IPS-18a (cell line): ENCODE results near the gene ATG7.

Source experiments
- H3K27ac ChIP-seq: one replicate; pipeline ENCODE4 v1.5.1; 2013; ENCODE audit warnings: low read length
- H3K27me3 ChIP-seq: one replicate; pipeline ENCODE4 v1.6.1; 2013; ENCODE audit warnings: mild to moderate bottlenecking, low read length; ENCODE audit not compliant: control insufficient read depth, insufficient read depth
- H3K36me3 ChIP-seq: one replicate; pipeline ENCODE4 v1.6.1; 2013; ENCODE audit warnings: low read depth, low read length; ENCODE audit not compliant: control insufficient read depth
- H3K4me1 ChIP-seq: one replicate; pipeline ENCODE4 v1.6.1; 2013; ENCODE audit warnings: low read depth, low read length; ENCODE audit not compliant: control insufficient read depth
- H3K4me3 ChIP-seq: one replicate; pipeline ENCODE4 v1.5.1; 2013; ENCODE audit warnings: low read length
- H3K9ac ChIP-seq: one replicate; pipeline ENCODE4 v1.6.1; 2013; ENCODE audit warnings: mild to moderate bottlenecking, low read length, moderate library complexity
- H3K9me3 ChIP-seq: one replicate; pipeline ENCODE4 v1.6.1; 2013; ENCODE audit warnings: low read depth, low read length; ENCODE audit not compliant: control insufficient read depth

The ATG7 gene

GRCh38 chr3:11546657-11547302 lies 274.6 kb downstream of the ATG7 start:
- H3K4me1 ChIP-seq: no peaks in the 10 kb centered on the region
- H3K27ac ChIP-seq: no peak overlapping the region
- no peaks in the 10 kb centered on the region for H3K36me3 ChIP-seq
- no peak overlapping the region for H3K4me3 ChIP-seq
- H3K27me3 ChIP-seq: no peaks in the 10 kb centered on the region
- no peak overlapping the region for H3K9ac ChIP-seq
- H3K9me3 ChIP-seq: no peaks in the 10 kb centered on the region

GRCh38 chr3:11547498-11547897 lies 275.3 kb downstream of the ATG7 start:
- Histone ChIP-seq H3K27me3 (no peaks in the 10 kb centered on the region), H3K9me3 (no peaks in the 10 kb centered on the region), H3K4me3 (no peak overlapping the region), H3K36me3 (no peaks in the 10 kb centered on the region), H3K27ac (no peak overlapping the region), H3K9ac (no peak overlapping the region), H3K4me1 (no peaks in the 10 kb centered on the region)

DNA sequence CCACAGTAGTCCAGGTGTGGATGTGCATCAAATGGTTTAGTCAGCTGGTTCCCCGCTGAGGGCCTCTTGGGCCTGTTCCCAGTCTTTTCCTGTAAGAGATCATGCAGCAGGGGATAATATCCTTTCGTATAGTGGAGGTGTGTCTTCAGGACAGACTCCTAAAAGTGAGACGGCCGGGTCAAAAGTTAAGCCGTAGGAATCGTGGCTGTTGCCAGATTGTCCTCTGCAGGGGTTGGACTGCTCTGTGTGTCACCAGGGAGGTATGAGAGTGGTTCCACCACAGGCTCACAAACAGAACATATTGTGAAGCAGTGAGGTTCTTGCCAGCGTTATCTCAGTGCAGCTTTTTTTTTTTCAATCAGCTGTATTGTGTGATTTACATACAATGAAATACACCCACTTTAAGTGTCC lies 276.5 kb downstream of the ATG7 start:
- Histone ChIP-seq H3K27ac (no peak overlapping the region), H3K36me3 (peaks cover 2% of the 10 kb centered on the region), H3K9me3 (no peaks in the 10 kb centered on the region), H3K4me3 (no peak overlapping the region), H3K4me1 (no peaks in the 10 kb centered on the region), H3K9ac (no peak overlapping the region), H3K27me3 (no peaks in the 10 kb centered on the region)

DNA sequence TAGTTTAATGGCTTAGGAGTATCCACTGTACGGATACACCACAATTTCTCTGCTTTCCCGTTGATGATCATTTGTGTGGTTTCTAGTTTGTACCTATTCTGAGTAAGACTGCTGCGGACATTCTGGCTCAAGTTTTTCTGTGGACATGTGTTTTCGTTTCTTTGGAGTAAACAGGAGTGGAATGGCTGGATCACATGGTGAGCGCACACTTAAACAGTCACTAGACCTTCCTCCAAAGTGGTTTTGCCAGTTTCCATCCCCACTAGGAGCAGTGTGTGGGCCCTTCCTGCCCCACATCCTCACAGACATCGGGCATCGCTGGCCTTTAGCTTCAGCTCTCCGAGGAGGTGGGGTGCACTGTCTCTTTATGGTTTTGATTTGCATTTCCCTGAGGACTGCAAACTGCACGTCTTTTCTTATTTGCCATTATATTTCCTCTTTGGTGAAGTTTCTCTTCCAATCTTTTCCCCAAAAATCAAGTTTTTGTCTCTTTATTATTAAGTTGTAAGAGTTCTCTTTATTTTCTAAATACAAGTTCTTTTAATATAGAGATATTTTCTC lies 277.5 kb downstream of the ATG7 start:
- Histone ChIP-seq H3K4me1 (no peaks in the 10 kb centered on the region), H3K9ac (no peak overlapping the region), H3K27me3 (no peaks in the 10 kb centered on the region), H3K27ac (no peak overlapping the region), H3K9me3 (no peaks in the 10 kb centered on the region), H3K4me3 (no peak overlapping the region), H3K36me3 (peaks cover 3% of the 10 kb centered on the region)

- Histone ChIP-seq H3K27ac (no peak overlapping the region), H3K4me3 (no peak overlapping the region), H3K9ac (no peak overlapping the region), H3K9me3 (no peaks in the 10 kb centered on the region), H3K4me1 (no peaks in the 10 kb centered on the region), H3K36me3 (peaks cover 3% of the 10 kb centered on the region), H3K27me3 (no peaks in the 10 kb centered on the region)
Observed at GRCh38 chr3:11551036-11551435, 278.8 kb downstream of the ATG7 start.

DNA sequence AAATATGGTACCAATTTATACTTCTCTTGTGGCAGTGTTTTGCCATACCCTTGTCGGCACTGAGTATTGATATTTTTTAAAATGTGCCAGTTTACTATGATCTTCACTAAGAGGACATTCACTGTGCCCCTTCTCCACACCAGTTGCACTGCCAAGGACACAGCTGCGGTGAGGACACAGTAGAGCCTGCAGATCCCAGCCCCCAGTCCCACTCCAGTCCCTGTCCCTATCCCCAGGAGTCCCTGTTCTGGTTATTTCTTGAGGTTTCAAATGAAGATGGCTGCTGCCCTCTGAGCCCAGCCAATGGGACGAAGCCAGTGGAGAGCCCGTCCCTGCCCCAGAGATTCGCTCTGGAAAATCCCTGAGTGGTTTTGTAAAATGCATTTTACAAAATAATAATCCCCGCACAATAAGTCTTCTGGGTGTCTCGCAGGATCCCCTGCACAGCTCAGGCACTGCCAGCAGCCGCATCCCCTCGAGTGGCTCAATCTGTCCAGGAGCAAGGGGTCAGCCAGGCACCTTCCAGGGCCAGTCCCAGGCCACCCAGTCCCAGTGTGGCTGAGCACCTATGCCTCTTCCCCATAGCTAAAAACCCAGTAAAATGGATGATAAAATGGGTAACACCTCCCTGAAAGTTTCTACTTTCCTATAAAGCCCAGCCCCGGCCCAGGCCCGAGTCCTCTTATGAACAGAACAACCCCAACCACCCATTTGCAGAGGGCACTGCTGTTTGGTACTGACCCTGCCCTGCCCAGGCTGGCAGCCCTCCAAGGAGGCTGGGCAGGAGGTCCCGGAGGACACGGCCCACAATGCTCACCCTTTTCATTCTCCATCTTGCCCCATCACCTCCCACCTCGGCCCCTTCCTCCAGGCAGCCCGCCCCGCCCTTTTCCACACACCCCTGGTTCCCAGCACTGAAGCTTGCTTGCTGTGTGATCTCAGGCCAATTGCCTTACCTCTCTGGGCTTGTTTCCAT lies 280.4 kb downstream of the ATG7 start:
- Histone ChIP-seq H3K9me3 (no peaks in the 10 kb centered on the region), H3K27ac (no peak overlapping the region), H3K4me3 (no peak overlapping the region), H3K36me3 (peaks cover 6% of the 10 kb centered on the region), H3K27me3 (no peaks in the 10 kb centered on the region), H3K4me1 (no peaks in the 10 kb centered on the region), H3K9ac (no peak overlapping the region)

- Histone ChIP-seq H3K27me3 (no peaks in the 10 kb centered on the region), H3K27ac (no peak overlapping the region), H3K4me3 (no peak overlapping the region), H3K9me3 (no peaks in the 10 kb centered on the region), H3K36me3 (peaks cover 13% of the 10 kb centered on the region), H3K9ac (no peak overlapping the region), H3K4me1 (no peaks in the 10 kb centered on the region)
Observed at GRCh38 chr3:11553436-11554235, 281.4 kb downstream of the ATG7 start.

GRCh38 chr3:11554236-11554610 lies 282.0 kb downstream of the ATG7 start:
- H3K4me1 ChIP-seq: no peaks in the 10 kb centered on the region
- no peak overlapping the region for H3K27ac ChIP-seq
- H3K9me3 ChIP-seq: no peaks in the 10 kb centered on the region
- no peak overlapping the region for H3K4me3 ChIP-seq
- H3K36me3 ChIP-seq: peaks cover 13% of the 10 kb centered on the region
- no peaks in the 10 kb centered on the region for H3K27me3 ChIP-seq
- no peak overlapping the region for H3K9ac ChIP-seq

DNA sequence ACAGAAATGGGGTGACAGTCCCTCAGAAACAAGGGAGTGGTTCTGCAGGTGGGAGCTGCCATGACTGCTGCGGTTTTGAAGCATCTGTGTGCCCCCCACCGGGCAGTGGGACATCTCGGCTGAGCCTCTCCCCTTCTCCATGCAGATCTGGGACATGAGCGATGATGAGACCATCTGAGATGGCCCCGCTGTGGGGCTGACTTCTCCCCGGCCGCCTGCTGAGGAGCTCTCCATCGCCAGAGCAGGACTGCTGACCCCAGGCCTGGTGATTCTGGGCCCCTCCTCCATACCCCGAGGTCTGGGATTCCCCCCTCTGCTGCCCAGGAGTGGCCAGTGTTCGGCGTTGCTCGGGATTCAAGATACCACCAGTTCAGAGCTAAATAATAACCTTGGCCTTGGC lies 282.5 kb downstream of the ATG7 start:
- Histone ChIP-seq H3K4me3 (no peak overlapping the region), H3K36me3 (peaks cover 13% of the 10 kb centered on the region), H3K27ac (no peak overlapping the region), H3K4me1 (no peaks in the 10 kb centered on the region), H3K9me3 (no peaks in the 10 kb centered on the region), H3K27me3 (no peaks in the 10 kb centered on the region), H3K9ac (no peak overlapping the region)

- Histone ChIP-seq H3K4me1 (no peaks in the 10 kb centered on the region), H3K4me3 (no peak overlapping the region), H3K27me3 (no peaks in the 10 kb centered on the region), H3K27ac (no peak overlapping the region), H3K9me3 (no peaks in the 10 kb centered on the region), H3K9ac (no peak overlapping the region), H3K36me3 (peaks cover 13% of the 10 kb centered on the region)
Observed at GRCh38 chr3:11555211-11555782, 283.1 kb downstream of the ATG7 start.
